Measurements from ENCODE around the gene SLC35F1.

GRCh38 chr6:117989086-117989485, 82.0 kb downstream of the SLC35F1 start:
- TF ChIP-seq, protein P1, sequence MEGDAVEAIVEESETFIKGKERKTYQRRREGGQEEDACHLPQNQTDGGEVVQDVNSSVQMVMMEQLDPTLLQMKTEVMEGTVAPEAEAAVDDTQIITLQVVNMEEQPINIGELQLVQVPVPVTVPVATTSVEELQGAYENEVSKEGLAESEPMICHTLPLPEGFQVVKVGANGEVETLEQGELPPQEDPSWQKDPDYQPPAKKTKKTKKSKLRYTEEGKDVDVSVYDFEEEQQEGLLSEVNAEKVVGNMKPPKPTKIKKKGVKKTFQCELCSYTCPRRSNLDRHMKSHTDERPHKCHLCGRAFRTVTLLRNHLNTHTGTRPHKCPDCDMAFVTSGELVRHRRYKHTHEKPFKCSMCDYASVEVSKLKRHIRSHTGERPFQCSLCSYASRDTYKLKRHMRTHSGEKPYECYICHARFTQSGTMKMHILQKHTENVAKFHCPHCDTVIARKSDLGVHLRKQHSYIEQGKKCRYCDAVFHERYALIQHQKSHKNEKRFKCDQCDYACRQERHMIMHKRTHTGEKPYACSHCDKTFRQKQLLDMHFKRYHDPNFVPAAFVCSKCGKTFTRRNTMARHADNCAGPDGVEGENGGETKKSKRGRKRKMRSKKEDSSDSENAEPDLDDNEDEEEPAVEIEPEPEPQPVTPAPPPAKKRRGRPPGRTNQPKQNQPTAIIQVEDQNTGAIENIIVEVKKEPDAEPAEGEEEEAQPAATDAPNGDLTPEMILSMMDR (IDR thresholded peaks at IDR 0.05; ENCODE audit: insufficient read depth, low read length): no peak
- TF ChIP-seq REST (IDR thresholded peaks at IDR 0.05; ENCODE audit: insufficient replicate concordance, low read depth) (no peak), POLR2AphosphoS5 (IDR thresholded peaks at IDR 0.05; ENCODE audit: low read depth) (no peak), SPI1 (IDR thresholded peaks at IDR 0.05; ENCODE audit: borderline replicate concordance, low read depth) (no peak), GABPA (IDR thresholded peaks at IDR 0.05; ENCODE audit: low read depth) (no peak)

Measured in HL-60 (cell line).